GM15510 (cell line): ENCODE data around the gene PPA2.

Experiments used
- POLR2A ChIP-seq: IDR thresholded peaks from 3 replicates; pipeline ENCODE4 v1.6.1; 2011; ENCODE audit warnings: borderline replicate concordance; ENCODE audit not compliant: insufficient read length; ENCODE audit errors: extremely low read depth

The PPA2 gene

GRCh38 chr4:105426187-105426897 lies 47.5 kb downstream of the PPA2 start:
- TF ChIP-seq POLR2A = no peak

GRCh38 chr4:105422207-105422920 lies 51.5 kb downstream of the PPA2 start:
- no peak for TF ChIP-seq POLR2A

- TF ChIP-seq POLR2A = no peak
These were observed 56.2 kb downstream of the PPA2 start for GRCh38 chr4:105417624-105418023.

- no peak for TF ChIP-seq POLR2A
These were observed 58.5 kb downstream of the PPA2 start for GRCh38 chr4:105415281-105415744.

GRCh38 chr4:105414316-105414715 lies 59.5 kb downstream of the PPA2 start:
- TF ChIP-seq POLR2A = no peak

- no peak for TF ChIP-seq POLR2A
These were observed 72.8 kb downstream of the PPA2 start for GRCh38 chr4:105400901-105401677.

- TF ChIP-seq POLR2A = no peak
These were observed 74.2 kb downstream of the PPA2 start for GRCh38 chr4:105399532-105400161.

GRCh38 chr4:105392858-105393257 lies 81.0 kb downstream of the PPA2 start:
- TF ChIP-seq POLR2A = no peak

GRCh38 chr4:105389167-105389566 lies 84.7 kb downstream of the PPA2 start:
- TF ChIP-seq POLR2A = no peak

GRCh38 chr4:105387466-105387865 lies 86.4 kb downstream of the PPA2 start:
- TF ChIP-seq POLR2A = no peak

GRCh38 chr4:105386012-105386411 lies 87.8 kb downstream of the PPA2 start:
- TF ChIP-seq POLR2A = no peak

GRCh38 chr4:105374071-105374470 lies 99.8 kb downstream of the PPA2 start:
- no peak for TF ChIP-seq POLR2A

GRCh38 chr4:105373324-105373723 lies 100.5 kb downstream of the PPA2 start:
- TF ChIP-seq POLR2A = no peak

- no peak for TF ChIP-seq POLR2A
These were observed 103.9 kb downstream of the PPA2 start for GRCh38 chr4:105369988-105370387.

GRCh38 chr4:105361053-105361452 lies 112.8 kb downstream of the PPA2 start:
- no peak for TF ChIP-seq POLR2A

GRCh38 chr4:105357258-105357980 lies 116.4 kb downstream of the PPA2 start:
- TF ChIP-seq POLR2A = no peak
